ENCODE results near the gene DYRK1A. TPM values are rescaled to one million over a fixed set of nuclear protein-coding genes. Genes with fewer than 3 reads are reported as not detected.

The DYRK1A gene
- total and polyA plus RNA-seq, 4 donors: 42.4 to 95.9 (median 59.1) TPM

- 45% methylated on average over 19 of the region's 22 CpGs for WGBS (ENCODE audit: insufficient coverage)
- Histone ChIP-seq H3K4me3 (ENCODE audit: low read depth, low read length) (peak overlapping the region; percentile 75), H3K27me3 (ENCODE audit: control insufficient read depth, insufficient read depth, low read length) (no peaks in the 10 kb centered on the region), H3K36me3 (ENCODE audit: control insufficient read depth, insufficient read depth, low read length) (no peaks in the 10 kb centered on the region), H3K9me3 (ENCODE audit: control insufficient read depth, insufficient read depth, low read length) (no peaks in the 10 kb centered on the region), H3K4me1 (ENCODE audit: control insufficient read depth, insufficient read depth, low read length) (peaks cover 25% of the 10 kb centered on the region), H3K27ac (ENCODE audit: low read depth, low read length) (peak overlapping the region; percentile 84)
- no peak for DNase-seq (ENCODE audit: low read depth in 4 of 6, low spot score in 6 of 6)
Measured at GRCh38 chr21:37562920-37563640, 196.5 kb downstream of the DYRK1A start.

DNA sequence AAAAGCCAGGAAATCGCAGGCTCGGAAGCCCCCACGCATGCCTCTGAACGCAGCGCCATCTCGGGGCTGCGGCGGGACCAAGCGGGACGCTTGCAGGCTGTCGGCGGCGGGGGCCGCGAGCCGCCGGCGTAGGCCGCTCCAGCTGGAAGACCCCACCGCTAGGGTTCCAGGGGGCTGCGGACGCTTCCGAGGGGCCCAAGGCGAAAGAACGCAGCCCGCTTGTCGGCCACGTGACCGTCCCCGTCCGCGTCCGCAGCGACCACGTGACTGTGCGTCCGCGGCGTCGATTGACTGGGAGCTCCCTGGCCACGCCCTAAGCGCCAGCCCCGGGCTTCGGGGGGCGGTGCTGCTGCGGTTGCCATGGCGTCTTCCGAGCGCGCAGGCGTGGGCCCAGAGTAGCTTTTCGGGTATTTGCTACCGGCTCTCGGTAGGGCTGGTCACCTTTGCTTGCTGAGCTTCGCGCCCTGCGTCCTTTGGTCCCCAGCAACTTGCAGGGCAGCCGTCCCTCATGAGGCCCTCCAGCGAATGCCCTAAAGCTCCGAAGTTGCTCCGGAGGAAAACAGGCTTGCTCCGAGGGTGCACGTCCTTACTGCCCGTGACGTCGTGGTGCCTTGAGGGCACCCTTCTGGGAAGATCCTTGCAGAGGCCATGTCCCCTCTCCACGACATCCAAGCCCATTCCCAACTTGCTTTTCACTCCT is 197.2 kb downstream of the DYRK1A start:
- H3K9me3 ChIP-seq (ENCODE audit: control insufficient read depth, insufficient read depth, low read length): no peaks in the 10 kb centered on the region
- peak overlapping the region; percentile 75 for H3K4me3 ChIP-seq (ENCODE audit: low read depth, low read length)
- H3K36me3 ChIP-seq (ENCODE audit: control insufficient read depth, insufficient read depth, low read length): no peaks in the 10 kb centered on the region
- DNase-seq (ENCODE audit: low read depth in 4 of 6, low spot score in 6 of 6): peak; percentile 83 to 98 (median 88)
- H3K27me3 ChIP-seq (ENCODE audit: control insufficient read depth, insufficient read depth, low read length): no peaks in the 10 kb centered on the region
- peaks cover 25% of the 10 kb centered on the region for H3K4me1 ChIP-seq (ENCODE audit: control insufficient read depth, insufficient read depth, low read length)
- under 1% methylated on average over 67 of the region's 67 CpGs for WGBS (ENCODE audit: insufficient coverage)
- peak overlapping the region; percentile 84 for H3K27ac ChIP-seq (ENCODE audit: low read depth, low read length)

DNA sequence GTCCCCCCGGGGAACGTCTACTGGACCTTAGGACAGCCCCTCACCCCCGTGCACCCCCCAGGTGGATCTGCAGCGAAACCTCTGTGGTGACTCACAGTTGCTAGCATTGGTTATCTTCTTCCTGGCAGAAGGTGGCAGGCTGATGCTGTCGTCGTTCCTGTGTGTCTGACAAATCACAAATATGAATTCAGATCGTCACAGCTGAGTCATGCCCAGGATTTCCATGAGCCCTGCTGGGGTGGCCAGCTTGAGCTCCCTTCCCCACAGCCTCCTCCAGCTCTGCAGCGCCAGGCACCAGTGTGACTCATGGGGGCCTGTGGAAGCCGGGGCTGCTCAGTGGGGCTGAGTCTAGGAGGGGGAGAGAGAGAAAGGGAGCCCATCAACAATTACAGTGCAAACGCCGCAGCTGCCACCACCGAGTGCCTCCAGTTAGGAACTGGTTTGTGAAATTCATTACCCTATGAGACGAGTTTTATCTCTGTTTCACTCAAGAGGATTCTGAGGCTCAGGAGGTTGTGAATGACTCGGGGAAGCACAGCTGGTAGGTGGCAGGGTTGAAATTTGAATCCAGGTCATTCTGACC is 197.9 kb downstream of the DYRK1A start:
- Histone ChIP-seq H3K4me3 (ENCODE audit: low read depth, low read length) (peak overlapping the region; percentile 75), H3K27me3 (ENCODE audit: control insufficient read depth, insufficient read depth, low read length) (no peaks in the 10 kb centered on the region), H3K27ac (ENCODE audit: low read depth, low read length) (peak overlapping the region; percentile 84), H3K4me1 (ENCODE audit: control insufficient read depth, insufficient read depth, low read length) (peaks cover 25% of the 10 kb centered on the region), H3K36me3 (ENCODE audit: control insufficient read depth, insufficient read depth, low read length) (no peaks in the 10 kb centered on the region), H3K9me3 (ENCODE audit: control insufficient read depth, insufficient read depth, low read length) (no peaks in the 10 kb centered on the region)
- 16% methylated on average over 8 of the region's 14 CpGs for WGBS (ENCODE audit: insufficient coverage)
- DNase-seq (ENCODE audit: low read depth in 4 of 6, low spot score in 6 of 6): peak in 4 of 6 donors; percentile 49 to 92 (median 66)

- whole genome bisulfite sequencing (ENCODE audit: insufficient coverage): 93% methylated on average over 6 of the region's 12 CpGs
- Histone ChIP-seq H3K4me3 (ENCODE audit: low read depth, low read length) (peak overlapping the region; percentile 75), H3K27ac (ENCODE audit: low read depth, low read length) (peak overlapping the region; percentile 84)
Measured at GRCh38 chr21:37564924-37565529, 198.5 kb downstream of the DYRK1A start.

DNA sequence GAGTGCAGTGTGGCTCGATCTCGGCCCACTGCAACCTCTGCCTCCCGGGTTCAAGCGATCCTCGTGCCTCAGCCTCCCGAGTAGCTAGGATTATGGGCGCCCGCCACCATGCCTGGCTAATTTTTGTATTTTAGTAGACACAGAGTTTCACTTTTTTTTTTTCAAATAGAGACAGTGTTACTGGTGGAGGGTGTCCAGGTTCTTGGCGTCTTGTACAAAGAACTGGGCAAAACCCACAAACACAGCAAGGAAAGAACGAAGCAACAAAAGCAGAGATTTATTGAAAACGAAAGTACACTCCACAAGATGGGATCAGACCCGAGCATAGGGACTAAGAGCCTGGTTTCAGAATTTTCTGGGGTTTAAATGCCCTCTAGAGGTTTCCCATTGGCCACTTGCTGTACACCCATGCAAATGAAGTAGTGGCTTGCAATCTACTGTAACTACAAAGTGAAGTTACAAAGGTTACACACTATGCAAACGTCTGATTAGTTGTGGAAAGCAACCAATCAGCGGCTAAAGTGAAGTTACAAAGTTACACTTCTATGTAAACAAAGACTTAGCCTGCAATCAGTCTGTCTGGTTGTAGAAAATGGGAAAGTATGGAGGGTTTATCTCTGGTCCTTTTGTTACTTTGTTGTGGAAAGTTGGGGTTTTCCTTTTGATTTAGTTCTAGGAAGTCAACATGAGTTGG is 199.1 kb downstream of the DYRK1A start:
- DNase-seq (ENCODE audit: low read depth in 4 of 6, low spot score in 6 of 6): no peak
- H3K9me3 ChIP-seq (ENCODE audit: control insufficient read depth, insufficient read depth, low read length): no peaks in the 10 kb centered on the region
- no peak overlapping the region for H3K27ac ChIP-seq (ENCODE audit: low read depth, low read length)
- H3K27me3 ChIP-seq (ENCODE audit: control insufficient read depth, insufficient read depth, low read length): no peaks in the 10 kb centered on the region
- no peaks in the 10 kb centered on the region for H3K36me3 ChIP-seq (ENCODE audit: control insufficient read depth, insufficient read depth, low read length)
- H3K4me3 ChIP-seq (ENCODE audit: low read depth, low read length): no peak overlapping the region
- 79% methylated on average over 9 of the region's 14 CpGs for WGBS (ENCODE audit: insufficient coverage)
- peaks cover 25% of the 10 kb centered on the region for H3K4me1 ChIP-seq (ENCODE audit: control insufficient read depth, insufficient read depth, low read length)

More at GRCh38 chr21:37564924-37565529, 198.5 kb downstream of the DYRK1A start:
- no peaks in the 10 kb centered on the region for H3K36me3 ChIP-seq (ENCODE audit: control insufficient read depth, insufficient read depth, low read length)
- H3K27me3 ChIP-seq (ENCODE audit: control insufficient read depth, insufficient read depth, low read length): no peaks in the 10 kb centered on the region
- H3K9me3 ChIP-seq (ENCODE audit: control insufficient read depth, insufficient read depth, low read length): no peaks in the 10 kb centered on the region
- DNase-seq (ENCODE audit: low read depth in 4 of 6, low spot score in 6 of 6): no peak
- peaks cover 25% of the 10 kb centered on the region for H3K4me1 ChIP-seq (ENCODE audit: control insufficient read depth, insufficient read depth, low read length)

- Histone ChIP-seq H3K4me3 (ENCODE audit: low read depth, low read length) (no peak overlapping the region), H3K27me3 (ENCODE audit: control insufficient read depth, insufficient read depth, low read length) (no peaks in the 10 kb centered on the region), H3K4me1 (ENCODE audit: control insufficient read depth, insufficient read depth, low read length) (peaks cover 25% of the 10 kb centered on the region), H3K27ac (ENCODE audit: low read depth, low read length) (no peak overlapping the region), H3K36me3 (ENCODE audit: control insufficient read depth, insufficient read depth, low read length) (no peaks in the 10 kb centered on the region), H3K9me3 (ENCODE audit: control insufficient read depth, insufficient read depth, low read length) (no peaks in the 10 kb centered on the region)
- WGBS (ENCODE audit: insufficient coverage): 93% methylated on average over 10 of the region's 14 CpGs
- no peak for DNase-seq (ENCODE audit: low read depth in 4 of 6, low spot score in 6 of 6)
Measured at GRCh38 chr21:37566790-37567615, 200.4 kb downstream of the DYRK1A start.

GRCh38 chr21:37568415-37568814 is 201.8 kb downstream of the DYRK1A start:
- no peaks in the 10 kb centered on the region for H3K9me3 ChIP-seq (ENCODE audit: control insufficient read depth, insufficient read depth, low read length)
- WGBS (ENCODE audit: insufficient coverage): 66% methylated on average over 3 of the region's 6 CpGs

DNA sequence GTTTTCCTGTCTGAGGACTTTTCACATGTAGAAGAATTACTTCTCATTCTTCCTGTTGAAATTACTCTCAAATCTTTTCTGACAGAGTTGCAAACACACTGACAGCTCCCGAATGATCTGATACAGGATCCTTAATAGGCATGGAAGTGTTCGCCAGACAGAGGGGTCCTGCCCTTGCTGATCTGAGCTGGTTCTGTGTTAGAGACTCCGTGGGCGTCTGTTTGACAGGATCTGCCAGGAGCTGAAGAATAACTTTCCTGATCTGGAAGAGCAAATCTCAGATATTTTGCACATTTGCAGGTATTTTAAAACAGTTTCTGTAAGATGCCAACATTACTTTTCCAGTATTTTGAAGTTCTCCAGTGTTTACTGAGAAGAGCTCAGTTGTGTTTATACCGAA is 202.3 kb downstream of the DYRK1A start:
- Histone ChIP-seq H3K36me3 (ENCODE audit: control insufficient read depth, insufficient read depth, low read length) (no peaks in the 10 kb centered on the region), H3K27ac (ENCODE audit: low read depth, low read length) (no peak overlapping the region), H3K27me3 (ENCODE audit: control insufficient read depth, insufficient read depth, low read length) (no peaks in the 10 kb centered on the region), H3K4me1 (ENCODE audit: control insufficient read depth, insufficient read depth, low read length) (peaks cover 15% of the 10 kb centered on the region), H3K9me3 (ENCODE audit: control insufficient read depth, insufficient read depth, low read length) (no peaks in the 10 kb centered on the region), H3K4me3 (ENCODE audit: low read depth, low read length) (no peak overlapping the region)
- 74% methylated on average over 3 of the region's 5 CpGs for WGBS (ENCODE audit: insufficient coverage)
- no peak for DNase-seq (ENCODE audit: low read depth in 4 of 6, low spot score in 6 of 6)

More at GRCh38 chr21:37568415-37568814, 201.8 kb downstream of the DYRK1A start:
- no peaks in the 10 kb centered on the region for H3K27me3 ChIP-seq (ENCODE audit: control insufficient read depth, insufficient read depth, low read length)
- no peak overlapping the region for H3K4me3 ChIP-seq (ENCODE audit: low read depth, low read length)
- no peaks in the 10 kb centered on the region for H3K36me3 ChIP-seq (ENCODE audit: control insufficient read depth, insufficient read depth, low read length)
- H3K27ac ChIP-seq (ENCODE audit: low read depth, low read length): no peak overlapping the region
- no peak for DNase-seq (ENCODE audit: low read depth in 4 of 6, low spot score in 6 of 6)
- H3K4me1 ChIP-seq (ENCODE audit: control insufficient read depth, insufficient read depth, low read length): peaks cover 18% of the 10 kb centered on the region
